ENCODE results near the gene APBB1.

Gene APBB1

GRCh38 chr11:6401464-6401863 lies 17.4 kb downstream of the APBB1 start:
- H3K27ac Mint-ChIP-seq, result no peak overlapping the region

GRCh38 chr11:6400431-6401345 lies 18.2 kb downstream of the APBB1 start:
- Mint-ChIP-seq H3K4me3 (no peak overlapping the region), H3K36me3 (ENCODE audit: low read depth) (peaks cover 23% of the 10 kb centered on the region), H3K27ac (no peak overlapping the region), H3K27me3 (ENCODE audit: low read depth) (no peaks in the 10 kb centered on the region), H3K9me3 (no peaks in the 10 kb centered on the region), H3K4me1 (peaks cover 33% of the 10 kb centered on the region)
- no peak for TF ChIP-seq CTCF (IDR thresholded peaks at IDR 0.05; ENCODE audit: unreplicated experiment in 3 of 3)

More at GRCh38 chr11:6401464-6401863, 17.4 kb downstream of the APBB1 start:
- peaks cover 36% of the 10 kb centered on the region for H3K4me1 Mint-ChIP-seq
- no peaks in the 10 kb centered on the region for H3K9me3 Mint-ChIP-seq
- H3K36me3 Mint-ChIP-seq (ENCODE audit: low read depth), result peaks cover 27% of the 10 kb centered on the region
- TF ChIP-seq CTCF (IDR thresholded peaks at IDR 0.05; ENCODE audit: unreplicated experiment in 3 of 3), result no peak
- H3K4me3 Mint-ChIP-seq, result no peak overlapping the region
- no peaks in the 10 kb centered on the region for H3K27me3 Mint-ChIP-seq (ENCODE audit: low read depth)

GRCh38 chr11:6397636-6398035 lies 21.3 kb downstream of the APBB1 start:
- Mint-ChIP-seq H3K36me3 (ENCODE audit: low read depth) (peaks cover 33% of the 10 kb centered on the region), H3K4me3 (no peak overlapping the region), H3K27ac (peak overlapping the region; percentile 42 to 85 (median 73)), H3K4me1 (peaks cover 38% of the 10 kb centered on the region), H3K9me3 (no peaks in the 10 kb centered on the region), H3K27me3 (ENCODE audit: low read depth) (peaks cover 3% of the 10 kb centered on the region)
- TF ChIP-seq CTCF (IDR thresholded peaks at IDR 0.05; ENCODE audit: unreplicated experiment in 3 of 3), result no peak

- Mint-ChIP-seq H3K9me3 (no peaks in the 10 kb centered on the region), H3K36me3 (ENCODE audit: low read depth) (peaks cover 34% of the 10 kb centered on the region), H3K27me3 (ENCODE audit: low read depth) (peaks cover 3% of the 10 kb centered on the region), H3K4me3 (peak overlapping the region in 2 of 3 experiments; percentile 10 to 26), H3K4me1 (peaks cover 40% of the 10 kb centered on the region), H3K27ac (peak overlapping the region; percentile 42 to 85 (median 73))
- TF ChIP-seq CTCF (IDR thresholded peaks at IDR 0.05; ENCODE audit: unreplicated experiment in 3 of 3), result no peak
These were observed 21.7 kb downstream of the APBB1 start for GRCh38 chr11:6397156-6397555.

GRCh38 chr11:6395470-6396060 lies 23.3 kb downstream of the APBB1 start:
- Mint-ChIP-seq H3K36me3 (ENCODE audit: low read depth) (peaks cover 27% of the 10 kb centered on the region), H3K9me3 (no peaks in the 10 kb centered on the region), H3K4me3 (no peak overlapping the region), H3K27ac (no peak overlapping the region), H3K27me3 (ENCODE audit: low read depth) (peaks cover 3% of the 10 kb centered on the region), H3K4me1 (peaks cover 45% of the 10 kb centered on the region)
- TF ChIP-seq CTCF (IDR thresholded peaks at IDR 0.05; ENCODE audit: unreplicated experiment in 3 of 3), result no peak

Data from nephron (organoid).